SK-N-SH (cell line): ENCODE data around the gene CADM2. TPM values are rescaled to one million over a fixed set of nuclear protein-coding genes. Genes with fewer than 3 reads are reported as not detected.

Experiments
- CTCF ChIA-PET: fragments of 300-600, 350-600 bp; formaldehyde crosslinking; extraction: SDS; loops from one replicate; lab custom pipeline; 2021; lab: Yijun Ruan, JAX
- POLR2A ChIA-PET: fragments of 350-600 bp; sonication (Branson Sonifier 250); formaldehyde crosslinking; extraction: SDS; loops from one replicate; lab custom pipeline; 2020; ENCODE audit warnings: antibody characterized with exemption, inconsistent platforms; lab: Yijun Ruan, JAX
- DNase-seq: peaks from one replicate; pipeline ENCODE4 v3.0.0; 2012
- H2AFZ ChIP-seq: fragments of 200-600 bp; sonication (generic); 2 replicates; pipeline ENCODE4 v1.8.1; 2016; ENCODE audit warnings: antibody characterized with exemption, mild to moderate bottlenecking, low read depth
- H3F3A ChIP-seq: fragments of 200-600 bp; sonication (generic); replicated peaks from 2 replicates; pipeline ENCODE3; 2016; ENCODE audit warnings: antibody characterized with exemption, mild to moderate bottlenecking; ENCODE audit not compliant: insufficient read depth
- H3K27ac ChIP-seq, 2 experiments: fragments of 200-500 bp in 1 of 2; fragments of 200-600 bp in 1 of 2; sonication (Bioruptor generic) in 1 of 2; sonication (generic), shearing (Covaris generic) in 1 of 2; 2 replicates each; pipeline versions ENCODE4 v1.5.1 to v1.6.1; 2014 to 2016; ENCODE audit warnings: low read depth in 2 of 2, inconsistent platforms in 1 of 2, low read length in 1 of 2, mild to moderate bottlenecking in 1 of 2, mixed read lengths in 1 of 2
- H3K27me3 ChIP-seq: fragments of 200-600 bp; sonication (generic), shearing (Covaris generic); 2 replicates; pipeline ENCODE4 v1.6.1; 2016; ENCODE audit warnings: mixed run types; ENCODE audit not compliant: insufficient read depth
- H3K36me3 ChIP-seq, 2 experiments: fragments of 200-500 bp in 1 of 2; fragments of 200-600 bp in 1 of 2; sonication (Bioruptor generic) in 1 of 2; sonication (generic) in 1 of 2; replicated peaks in 1 of 2; 2 replicates each; pipeline versions ENCODE3 to v1.5.1; 2014 to 2016; ENCODE audit warnings: low read length in 1 of 2, mild to moderate bottlenecking in 1 of 2; ENCODE audit not compliant: insufficient read depth in 2 of 2, control insufficient read depth in 1 of 2
- H3K4me1 ChIP-seq, 2 experiments: fragments of 200-500 bp in 1 of 2; fragments of 200-600 bp in 1 of 2; sonication (Bioruptor generic) in 1 of 2; sonication (generic), shearing (Covaris generic) in 1 of 2; 2 replicates each; pipeline versions ENCODE4 v1.5.1 to v1.6.1; 2014 to 2016; ENCODE audit warnings: low read depth in 1 of 2, low read length in 1 of 2, mixed run types in 1 of 2; ENCODE audit not compliant: insufficient read depth in 2 of 2, control insufficient read depth in 1 of 2
- H3K4me2 ChIP-seq: fragments of 200-600 bp; sonication (generic), shearing (Covaris generic); 2 replicates; pipeline ENCODE4 v1.6.1; 2017; ENCODE audit warnings: mixed run types
- H3K4me3 ChIP-seq, 2 experiments: fragments of 200-500 bp in 1 of 2; fragments of 200-600 bp in 1 of 2; sonication (Bioruptor generic) in 1 of 2; sonication (generic), shearing (Covaris generic) in 1 of 2; 2 replicates each; pipeline versions ENCODE4 v1.5.1 to v1.8.1; 2014 to 2016; ENCODE audit warnings: low read depth in 2 of 2, inconsistent platforms in 1 of 2, low read length in 1 of 2, mild to moderate bottlenecking in 1 of 2, mixed read lengths in 1 of 2, moderate library complexity in 1 of 2
- H3K79me2 ChIP-seq: fragments of 200-600 bp; sonication (generic); 2 replicates; pipeline ENCODE4 v1.8.1; 2017; ENCODE audit warnings: mild to moderate bottlenecking; ENCODE audit not compliant: insufficient read depth
- H3K9ac ChIP-seq: fragments of 200-600 bp; sonication (generic); 2 replicates; pipeline ENCODE4 v1.6.1; 2017; ENCODE audit warnings: mixed run types
- H3K9me2 ChIP-seq: fragments of 200-600 bp; sonication (generic); 2 replicates; pipeline ENCODE4 v1.6.1; 2017; ENCODE audit warnings: mixed run types
- H3K9me3 ChIP-seq: fragments of 200-600 bp; sonication (generic); 2 replicates; pipeline ENCODE4 v1.6.1; 2017; ENCODE audit warnings: mixed run types, mild to moderate bottlenecking, moderate library complexity
- H4K20me1 ChIP-seq: fragments of 200-600 bp; sonication (generic); 2 replicates; pipeline ENCODE4 v1.6.1; 2017; ENCODE audit warnings: mild to moderate bottlenecking, mixed run types; ENCODE audit not compliant: insufficient read depth
- CHD2 ChIP-seq: fragments of 150-350 bp; IDR thresholded peaks from 2 replicates; pipeline ENCODE4 v1.6.1; 2018; ENCODE audit warnings: low read length; ENCODE audit not compliant: partially characterized antibody
- ELF1 ChIP-seq: IDR thresholded peaks from 2 replicates; pipeline ENCODE4 v1.4.0; 2012
- EP300 ChIP-seq, 2 experiments: IDR thresholded peaks; 2 replicates each; pipeline versions ENCODE4 v1.4.0 to v1.6.1; 2012; ENCODE audit warnings: borderline replicate concordance in 1 of 2, low read depth in 1 of 2, low read length in 1 of 2
- EZH2phosphoT487 ChIP-seq: fragments of 200-600 bp; sonication (generic); IDR thresholded peaks from 2 replicates; pipeline ENCODE4 v1.6.1; 2017; ENCODE audit warnings: low read depth, mixed run types, mild to moderate bottlenecking, antibody characterized with exemption, moderate library complexity, borderline replicate concordance
- FOXM1 ChIP-seq: IDR thresholded peaks from 2 replicates; pipeline ENCODE4 v1.4.0; 2012; ENCODE audit warnings: low read depth, mild to moderate bottlenecking
- GABPA ChIP-seq: IDR thresholded peaks from 2 replicates; pipeline ENCODE4 v1.4.0; 2012; ENCODE audit warnings: low read depth, mild to moderate bottlenecking
- IRF3 ChIP-seq: fragments of 150-350 bp; IDR thresholded peaks from 2 replicates; pipeline ENCODE4 v1.6.1; 2016; ENCODE audit warnings: mild to moderate bottlenecking, low read depth, low read length
- JUND ChIP-seq: IDR thresholded peaks from 2 replicates; pipeline ENCODE4 v1.4.0; 2012
- MAX ChIP-seq: IDR thresholded peaks from 2 replicates; pipeline ENCODE4 v1.4.0; 2012; ENCODE audit warnings: low read depth
- MEF2A ChIP-seq: IDR thresholded peaks from 2 replicates; pipeline ENCODE4 v1.4.0; 2012; ENCODE audit warnings: low read depth, borderline replicate concordance
- MXI1 ChIP-seq: IDR thresholded peaks from 2 replicates; pipeline ENCODE4 v1.6.1; 2012; ENCODE audit warnings: mild to moderate bottlenecking, low read depth, low read length, improper control_type of control experiment
- NFIC ChIP-seq: IDR thresholded peaks from 2 replicates; pipeline ENCODE4 v1.4.0; 2012; ENCODE audit warnings: borderline replicate concordance
- RCOR1 ChIP-seq: fragments of 150-350 bp; IDR thresholded peaks from 2 replicates; pipeline ENCODE4 v1.6.1; 2017; ENCODE audit warnings: antibody characterized with exemption, low read length
- REST ChIP-seq: IDR thresholded peaks from 2 replicates; pipeline ENCODE4 v1.6.1; 2012; ENCODE audit warnings: mild to moderate bottlenecking, low read depth, low read length, moderate library complexity
- RFX5 ChIP-seq: IDR thresholded peaks from 2 replicates; pipeline ENCODE4 v1.6.1; 2012; ENCODE audit warnings: mild to moderate bottlenecking, improper control_type of control experiment, low read length
- SIN3A ChIP-seq: IDR thresholded peaks from 2 replicates; pipeline ENCODE4 v1.6.1; 2012; ENCODE audit warnings: low read depth, mild to moderate bottlenecking, low read length, moderate library complexity, borderline replicate concordance
- SMC3 ChIP-seq: IDR thresholded peaks from 2 replicates; pipeline ENCODE4 v1.6.1; 2012; ENCODE audit warnings: low read depth, low read length, improper control_type of control experiment
- TCF12 ChIP-seq: IDR thresholded peaks from 2 replicates; pipeline ENCODE4 v1.4.0; 2012
- TEAD4 ChIP-seq: IDR thresholded peaks from 2 replicates; pipeline ENCODE4 v1.4.0; 2012; ENCODE audit warnings: mild to moderate bottlenecking, borderline replicate concordance; ENCODE audit not compliant: insufficient read depth
- USF2 ChIP-seq: fragments of 150-350 bp; IDR thresholded peaks from 2 replicates; pipeline ENCODE4 v1.6.1; 2017; ENCODE audit warnings: antibody characterized with exemption, low read length, low read depth, borderline replicate concordance
- YY1 ChIP-seq: IDR thresholded peaks from 2 replicates; pipeline ENCODE4 v1.4.0; 2012; ENCODE audit warnings: low read depth, mild to moderate bottlenecking
- ZBTB33 ChIP-seq: IDR thresholded peaks from 2 replicates; pipeline ENCODE4 v1.4.0; 2012; ENCODE audit warnings: low read depth, borderline replicate concordance
- WGBS: methylation state at CpG from one replicate; pipeline ENCODE4 v1.1.6; 2017; ENCODE audit warnings: low lambda C conversion rate; 5-methylcytosine and 5-hydroxymethylcytosine counted together
- polyA plus RNA-seq, 3 experiments: library from polyadenylated mRNA; depleted of rRNA; stranded (reverse); fragments of >200 nt; gene quantifications; 2 replicates each; pipeline ENCODE4 v1.2.3, GENCODE V29; 2012

CADM2 gene
- polyA plus RNA-seq, 1 of the 3 experiments (the other 2 are of a cell fraction): 0.46 TPM

- ChIA-PET POLR2A (no interaction called here), CTCF (no interaction called here)
- TF ChIP-seq FOXM1 (no peak), MEF2A (no peak), JUND (no peak), TEAD4 (no peak), ELF1 (no peak), IRF3 (no peak), MAX (no peak), TCF12 (no peak), EP300 (IDR thresholded peaks at IDR 0.05; ENCODE audit: borderline replicate concordance in 1 of 2, low read depth in 1 of 2, low read length in 1 of 2) (no peak), SMC3 (no peak), GABPA (no peak), CHD2 (no peak), NFIC (no peak)
- H4K20me1 ChIP-seq: no peaks in the 10 kb centered on the region
- H3K9me2 ChIP-seq: no peaks in the 10 kb centered on the region
- H3K27me3 ChIP-seq: no peaks in the 10 kb centered on the region
- H3K9ac ChIP-seq: no peak overlapping the region
- H3K4me3 ChIP-seq: no peak overlapping the region
- H3K4me1 ChIP-seq: no peaks in the 10 kb centered on the region
- 45% methylated on average over 5 of the region's 5 CpGs for WGBS
- no peak overlapping the region for H3K4me2 ChIP-seq
- no peaks in the 10 kb centered on the region for H3F3A ChIP-seq
- no peak overlapping the region for H3K27ac ChIP-seq
- no peaks in the 10 kb centered on the region for H3K79me2 ChIP-seq
- no peak overlapping the region for H2AFZ ChIP-seq
- DNase-seq: no peak
- H3K9me3 ChIP-seq: no peaks in the 10 kb centered on the region
- no peaks in the 10 kb centered on the region for H3K36me3 ChIP-seq
Observed at GRCh38 chr3:85258326-85258725, 299.5 kb downstream of the CADM2 start.

GRCh38 chr3:85258819-85259218 lies 300.0 kb downstream of the CADM2 start:
- Histone ChIP-seq H3K4me3 (no peak overlapping the region), H3K27me3 (no peaks in the 10 kb centered on the region), H3K27ac (no peak overlapping the region), H3K9me3 (no peaks in the 10 kb centered on the region), H3F3A (no peaks in the 10 kb centered on the region), H2AFZ (no peak overlapping the region), H3K4me1 (no peaks in the 10 kb centered on the region), H4K20me1 (no peaks in the 10 kb centered on the region), H3K36me3 (no peaks in the 10 kb centered on the region), H3K9ac (no peak overlapping the region), H3K79me2 (no peaks in the 10 kb centered on the region), H3K9me2 (no peaks in the 10 kb centered on the region), H3K4me2 (no peak overlapping the region)
- DNase-seq: no peak
- ChIA-PET CTCF (no interaction called here), POLR2A (no interaction called here)
- WGBS: 41% methylated on average over 2 of the region's 2 CpGs
- TF ChIP-seq ZBTB33 (no peak), REST (no peak), EZH2phosphoT487 (no peak), USF2 (no peak), FOXM1 (no peak), SMC3 (no peak), MXI1 (no peak), RCOR1 (no peak), RFX5 (no peak), SIN3A (no peak), YY1 (no peak)
